GM18870 (cell line): ENCODE results near the gene GPATCH3.
"Not testable (repeated sequence)": the region's sequence is repeated elsewhere in the genome, so short reads cannot be mapped to it uniquely, and the experiment has no call there.

Source experiments
- ATAC-seq: cut with Tn5 transposase; IDR thresholded peaks from one replicate; pipeline ENCODE4 v1.9.1; 2021; ENCODE audit warnings: moderate library complexity; ENCODE audit not compliant: unreplicated experiment

The GPATCH3 gene

GRCh38 chr1:26913754-26914619 is 13.7 kb upstream of the GPATCH3 start, which contains the start of gene NR0B2:
Gene NR0B2 (minus strand): TSS chr1:26913975. CDS start chr1:26913940, 35 bp downstream.
- ATAC-seq, result no peak

DNA sequence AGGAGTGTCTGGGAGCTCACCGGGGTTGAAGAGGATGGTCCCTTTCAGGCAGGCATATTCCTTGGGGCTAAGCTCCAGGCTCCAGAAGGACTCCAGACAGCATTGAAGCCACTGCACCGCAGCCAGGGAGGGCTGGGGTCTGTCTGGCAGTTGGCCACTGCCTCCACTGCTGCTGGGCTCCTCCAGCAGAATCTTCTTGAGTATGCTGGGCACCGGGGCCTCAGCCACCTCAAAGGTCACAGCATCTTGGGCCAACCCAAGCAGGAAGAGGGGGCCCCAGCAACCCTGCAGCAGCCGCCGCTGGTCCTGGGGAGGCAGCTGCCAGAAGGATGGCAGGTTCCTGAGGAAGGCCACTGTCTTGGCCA is 13.1 kb upstream of the GPATCH3 start:
- no peak for ATAC-seq

DNA sequence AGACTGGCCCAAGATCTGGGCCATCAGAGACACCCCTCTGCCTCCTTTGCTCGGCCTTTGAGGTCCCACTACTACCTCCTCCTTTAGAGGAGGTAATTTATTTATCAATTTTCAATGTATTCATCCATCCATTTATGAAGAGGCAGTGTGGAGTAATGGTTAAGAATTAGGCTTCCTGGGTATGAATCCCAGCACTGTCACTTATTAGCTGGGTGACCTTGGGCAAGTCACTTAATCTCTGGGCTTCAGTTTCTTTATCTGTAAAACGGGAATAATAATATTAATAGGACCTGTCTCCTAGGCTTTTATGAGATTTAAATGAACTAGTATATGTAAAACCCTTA is 11.9 kb upstream of the GPATCH3 start:
- no peak for ATAC-seq

GRCh38 chr1:26911399-26912146 is 11.3 kb upstream of the GPATCH3 start:
- no peak for ATAC-seq

DNA sequence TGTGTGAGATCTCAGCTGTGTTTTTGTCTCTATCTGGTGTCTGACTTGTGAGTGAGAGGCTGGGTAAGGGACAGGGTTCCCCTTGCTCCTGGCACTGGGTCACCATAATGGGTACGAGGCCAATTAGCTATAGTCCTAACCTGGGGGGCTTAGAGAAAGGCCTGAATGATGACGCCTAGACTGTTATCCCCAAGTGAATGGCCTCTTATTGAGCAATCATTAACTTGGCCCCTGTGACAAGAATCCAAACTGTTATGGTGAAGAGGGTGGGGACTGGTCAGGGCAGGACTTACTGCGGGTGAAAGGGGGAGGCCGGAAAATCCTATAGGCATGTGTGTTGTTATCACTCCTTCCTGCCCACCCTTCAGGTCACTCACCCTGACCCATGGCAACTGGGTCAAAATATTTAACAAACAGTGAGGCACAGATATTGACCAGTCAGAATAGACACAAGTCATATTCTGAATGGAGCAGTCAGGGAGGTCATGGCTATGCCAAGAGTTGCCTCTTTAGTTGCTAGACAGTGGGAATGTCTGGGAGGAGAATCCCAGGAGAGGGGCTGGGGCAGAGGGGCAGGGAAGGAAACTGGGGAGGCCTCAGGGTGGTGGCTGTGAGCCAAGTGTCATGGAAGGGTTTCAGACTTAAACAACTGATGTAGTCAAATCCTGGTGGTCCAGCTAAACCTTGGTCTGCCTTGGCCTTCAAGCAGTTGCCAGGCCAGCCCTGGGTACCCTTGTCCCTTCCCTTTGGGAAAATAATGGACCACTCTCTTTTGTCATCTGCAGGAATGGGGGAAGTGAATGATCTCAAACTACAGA is 10.3 kb upstream of the GPATCH3 start:
- no peak for ATAC-seq

DNA sequence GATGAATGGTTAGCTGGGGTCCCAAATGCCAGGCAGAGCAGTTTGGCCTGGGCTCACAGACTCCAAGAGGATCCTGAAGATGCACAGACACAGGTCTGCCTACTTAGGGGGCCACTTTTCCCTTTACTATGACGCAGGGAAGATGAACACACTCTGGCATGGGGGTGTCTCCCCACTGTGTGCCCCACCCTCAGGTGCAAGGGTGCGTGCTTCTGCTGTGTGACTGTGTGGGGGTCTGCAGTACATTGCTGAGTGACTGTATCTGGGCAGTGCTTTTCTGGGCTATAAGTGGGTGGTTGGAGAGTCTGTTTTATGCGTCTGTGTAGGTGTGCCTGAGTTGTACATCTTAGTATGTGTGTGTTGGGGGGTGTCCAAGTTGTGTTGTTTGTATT is 9.7 kb upstream of the GPATCH3 start:
- ATAC-seq, result no peak

- no peak for ATAC-seq
These were observed 7.0 kb upstream of the GPATCH3 start for GRCh38 chr1:26907071-26907917.

- no peak for ATAC-seq
These were observed 696 bp upstream of the GPATCH3 start for GRCh38 chr1:26900815-26901511.

- ATAC-seq, result no peak
These were observed 2.9 kb downstream of the GPATCH3 start for GRCh38 chr1:26897351-26897750.

DNA sequence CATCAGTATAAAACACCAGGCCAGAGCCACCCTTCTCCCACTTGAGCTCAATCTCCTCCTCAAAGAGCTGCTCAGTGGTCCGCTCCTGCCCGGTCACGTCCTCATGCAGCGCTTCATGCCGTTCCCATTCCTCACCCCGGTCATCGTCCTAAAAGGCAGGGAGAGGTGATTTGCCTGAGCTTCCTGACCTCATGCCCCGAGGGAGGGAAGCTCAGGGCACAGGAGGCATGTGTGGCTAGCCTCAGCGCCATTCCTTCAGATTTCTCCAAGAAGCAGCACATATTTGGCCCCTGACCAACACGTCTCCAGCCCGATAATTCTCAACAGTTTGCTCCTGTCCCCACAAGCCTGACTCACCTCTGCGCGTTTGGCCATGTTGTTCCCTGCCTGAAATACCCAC is 6.0 kb downstream of the GPATCH3 start:
- no peak for ATAC-seq

DNA sequence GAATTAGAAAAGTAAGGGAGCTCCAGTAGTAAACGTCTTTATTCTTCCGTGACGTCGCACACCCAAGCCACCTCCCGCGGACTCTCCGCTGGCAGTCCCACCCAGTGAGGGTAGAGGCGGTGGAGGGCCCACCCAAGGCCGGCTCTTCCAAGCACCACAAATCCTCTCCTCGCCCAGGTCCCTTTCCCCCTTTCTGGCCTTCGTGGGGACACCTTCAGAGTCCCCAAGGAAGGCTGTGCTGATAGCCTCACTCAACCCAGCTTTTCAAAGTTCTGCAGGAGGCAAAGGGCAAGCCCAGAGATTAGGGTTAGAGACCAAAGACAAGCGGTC is 9.8 kb downstream of the GPATCH3 start:
- peak; percentile 7 for ATAC-seq

DNA sequence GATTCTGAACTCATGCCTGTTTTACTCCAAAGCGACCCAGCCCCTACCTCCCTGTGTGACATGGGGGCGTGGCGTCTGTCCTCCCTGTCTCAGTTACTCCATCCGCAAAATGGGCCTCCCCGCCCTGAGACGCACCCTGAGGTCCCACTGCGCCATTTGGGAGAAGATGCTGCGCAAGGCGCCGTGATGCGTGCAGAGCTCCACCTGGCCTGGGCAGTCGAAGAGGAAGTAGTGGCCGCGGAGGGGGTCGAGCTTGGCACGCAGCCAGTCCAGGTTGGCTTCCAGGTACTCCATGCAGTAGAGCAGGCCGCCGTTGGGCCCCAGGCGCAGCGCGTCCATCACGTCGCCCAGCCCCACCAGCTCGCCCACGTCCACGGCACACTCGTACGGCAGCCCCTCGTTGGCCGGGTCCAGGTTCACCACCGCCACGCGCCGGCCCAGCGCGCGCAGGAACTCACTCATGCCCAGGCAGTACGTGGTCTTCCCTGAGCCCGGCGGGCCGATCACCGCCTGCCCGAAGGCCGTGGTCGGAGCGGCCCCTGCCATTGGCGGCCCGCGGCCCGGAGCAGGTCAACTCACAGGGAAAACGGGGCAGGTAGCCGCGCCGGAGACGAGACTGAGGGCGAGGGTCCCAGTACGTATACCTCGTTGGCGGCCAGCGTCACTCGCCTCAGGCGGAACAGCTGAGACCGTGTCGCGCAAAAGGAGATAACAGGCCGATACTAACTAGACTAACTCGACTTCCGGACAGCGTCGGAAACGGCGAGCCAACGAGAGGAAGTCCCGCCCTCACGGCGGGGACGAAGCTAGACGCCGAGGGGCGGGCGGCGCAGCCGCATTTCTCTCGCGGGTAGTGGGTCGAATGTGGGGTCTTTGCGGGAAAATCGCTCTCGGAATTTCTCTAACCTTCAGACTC is 10.5 kb downstream of the GPATCH3 start, which contains the start of gene GPN2:
TSS of gene GPN2 (minus strand) at position 733 of the 916 bp plus-strand sequence. CDS start at position 546, 187 bp downstream.
- ATAC-seq, result peak; percentile 57

- ATAC-seq, result no peak
These were observed 12.0 kb downstream of the GPATCH3 start for GRCh38 chr1:26888231-26888630.

GRCh38 chr1:26887125-26887524 is 13.1 kb downstream of the GPATCH3 start:
- ATAC-seq, result no peak

DNA sequence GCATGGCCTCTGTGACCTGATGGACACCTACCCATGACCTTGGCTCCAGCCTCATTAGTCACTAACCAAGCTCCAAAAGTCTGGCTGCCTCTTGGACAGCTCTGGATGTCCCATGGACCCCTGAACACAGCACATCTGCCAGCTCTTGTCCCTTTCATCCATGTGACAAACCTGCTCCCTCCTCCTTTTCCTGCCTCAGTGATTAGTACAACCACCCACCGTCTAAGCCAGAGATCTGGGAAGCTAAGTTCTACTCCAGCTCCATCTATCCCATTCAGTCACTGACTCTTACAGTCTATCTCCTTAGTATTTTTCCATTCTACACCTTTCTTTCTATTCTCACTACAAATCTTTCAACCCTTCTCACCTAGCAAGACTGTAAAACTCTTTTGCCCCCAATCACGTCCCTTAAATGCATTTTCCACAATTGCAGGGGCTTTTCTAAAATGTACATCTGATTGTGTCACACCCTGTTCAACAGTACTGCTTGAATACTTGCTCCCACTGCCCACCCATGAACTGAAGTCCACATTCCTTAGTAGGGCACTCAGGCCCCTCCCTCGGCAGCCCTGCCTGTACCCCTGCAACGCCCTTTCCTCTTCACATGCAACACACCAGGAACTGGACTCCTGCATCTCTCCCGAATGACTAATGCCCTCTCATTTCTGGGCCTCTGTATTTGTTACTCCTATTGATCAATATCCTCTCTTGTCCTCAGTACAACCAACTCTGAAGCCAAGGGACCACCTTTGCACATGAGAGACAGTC is 17.4 kb downstream of the GPATCH3 start:
- no peak for ATAC-seq

- ATAC-seq, result not testable (repeated sequence)
These were observed 18.7 kb downstream of the GPATCH3 start for GRCh38 chr1:26881611-26882010.

- no peak for ATAC-seq
These were observed 20.5 kb downstream of the GPATCH3 start for GRCh38 chr1:26879793-26880192.

GRCh38 chr1:26877326-26877725 is 22.9 kb downstream of the GPATCH3 start:
- no peak for ATAC-seq
